ENCODE measurements around the gene GGCX. TPM values are rescaled to one million over a fixed set of nuclear protein-coding genes. Genes with fewer than 3 reads are reported as not detected.
"Not testable (repeated sequence)": the region's sequence is repeated elsewhere in the genome, so short reads cannot be mapped to it uniquely, and the experiment has no call there.

GGCX gene
- total and polyA plus RNA-seq, 2 donors = 26.4 to 42.3 TPM

DNA sequence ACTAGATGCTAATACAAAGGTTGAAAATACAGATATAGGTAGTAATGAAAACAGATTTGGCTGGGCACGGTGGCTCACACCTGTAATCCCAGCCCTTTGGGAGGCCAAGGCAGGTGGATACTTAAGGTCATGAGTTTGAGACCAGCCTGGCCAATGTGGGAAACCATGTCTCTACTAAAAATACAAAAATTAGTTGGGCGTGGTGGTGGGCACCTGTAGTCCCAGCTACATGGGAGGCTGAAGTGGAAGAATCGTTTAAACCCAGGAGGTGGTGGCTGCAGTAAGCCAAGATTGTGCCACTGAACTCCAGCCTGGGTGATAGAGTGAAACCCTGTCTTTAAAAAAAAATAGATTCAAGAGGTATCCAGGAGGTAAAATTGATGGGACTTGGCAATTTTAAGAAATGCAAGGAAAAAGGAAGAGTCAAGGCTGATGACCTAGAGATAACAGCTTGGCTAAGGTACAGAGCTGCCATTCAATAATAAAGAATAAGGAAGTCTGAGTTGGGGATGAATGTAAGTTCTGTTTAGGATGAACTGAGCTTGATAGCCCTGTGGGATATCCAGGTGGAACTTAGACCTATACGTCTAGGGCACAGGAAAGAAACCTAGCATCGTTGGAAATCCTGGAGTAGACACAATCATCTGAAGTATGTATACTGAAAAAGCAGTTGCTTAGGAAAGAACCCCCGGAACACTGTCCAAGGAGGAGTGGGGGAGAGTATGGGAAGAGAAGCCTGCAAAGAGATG is 13.3 kb downstream of the GGCX start:
- no peak for DNase-seq (ENCODE audit: extremely low spot score)
- Histone ChIP-seq H3K27ac (ENCODE audit: low read depth) (no peak overlapping the region), H3K4me1 (ENCODE audit: insufficient read depth) (no peaks in the 10 kb centered on the region), H3K36me3 (ENCODE audit: insufficient read depth) (peaks cover 2% of the 10 kb centered on the region), H3K4me3 (ENCODE audit: low read depth, low read length) (no peak overlapping the region)
- 73% methylated on average over 6 of the region's 6 CpGs for WGBS

GRCh38 chr2:85547089-85547858 is 14.0 kb downstream of the GGCX start:
- WGBS = 83% methylated on average over 1 of the region's 1 CpG

DNA sequence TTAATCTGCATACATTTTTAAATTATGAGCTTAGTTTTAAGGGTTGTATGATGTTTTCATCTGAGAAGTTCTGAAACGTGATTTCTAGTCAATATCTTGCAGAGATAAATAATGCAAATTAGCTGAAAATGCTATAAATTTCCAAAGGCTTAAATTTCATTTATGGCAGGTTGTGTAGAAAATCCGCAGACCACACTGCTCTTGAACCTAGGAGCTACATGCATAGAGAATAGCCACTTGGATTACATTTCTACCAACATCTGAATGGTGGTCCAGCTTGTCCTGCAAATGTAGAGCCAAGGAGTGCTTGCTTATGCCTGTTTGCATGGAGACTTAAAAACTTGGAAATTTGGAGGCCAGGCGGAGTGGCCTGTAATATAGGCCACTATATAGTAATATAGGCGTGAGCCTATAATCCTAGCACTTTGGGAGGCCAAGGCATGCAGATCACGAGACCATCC is 15.5 kb downstream of the GGCX start:
- DNase-seq (ENCODE audit: extremely low spot score) = no peak
- 77% methylated on average over 5 of the region's 5 CpGs for whole genome bisulfite sequencing
- Histone ChIP-seq H3K36me3 (ENCODE audit: insufficient read depth) (peaks cover 2% of the 10 kb centered on the region), H3K4me1 (ENCODE audit: insufficient read depth) (no peaks in the 10 kb centered on the region), H3K4me3 (ENCODE audit: low read depth, low read length) (no peak overlapping the region), H3K27ac (ENCODE audit: low read depth) (no peak overlapping the region)

More at GRCh38 chr2:85547089-85547858, 14.0 kb downstream of the GGCX start:
- Histone ChIP-seq H3K4me3 (ENCODE audit: low read depth, low read length) (no peak overlapping the region), H3K36me3 (ENCODE audit: insufficient read depth) (peaks cover 2% of the 10 kb centered on the region), H3K4me1 (ENCODE audit: insufficient read depth) (no peaks in the 10 kb centered on the region), H3K27ac (ENCODE audit: low read depth) (no peak overlapping the region)
- no peak for DNase-seq (ENCODE audit: extremely low spot score)

- not testable (repeated sequence) for H3K27ac ChIP-seq (ENCODE audit: low read depth); DNase-seq (ENCODE audit: extremely low spot score); H3K36me3 ChIP-seq (ENCODE audit: insufficient read depth); H3K4me1 ChIP-seq (ENCODE audit: insufficient read depth); H3K4me3 ChIP-seq (ENCODE audit: low read depth, low read length)
- 66% methylated on average over 5 of the region's 5 CpGs for WGBS
Measured at GRCh38 chr2:85544915-85545779, 16.1 kb downstream of the GGCX start.

DNA sequence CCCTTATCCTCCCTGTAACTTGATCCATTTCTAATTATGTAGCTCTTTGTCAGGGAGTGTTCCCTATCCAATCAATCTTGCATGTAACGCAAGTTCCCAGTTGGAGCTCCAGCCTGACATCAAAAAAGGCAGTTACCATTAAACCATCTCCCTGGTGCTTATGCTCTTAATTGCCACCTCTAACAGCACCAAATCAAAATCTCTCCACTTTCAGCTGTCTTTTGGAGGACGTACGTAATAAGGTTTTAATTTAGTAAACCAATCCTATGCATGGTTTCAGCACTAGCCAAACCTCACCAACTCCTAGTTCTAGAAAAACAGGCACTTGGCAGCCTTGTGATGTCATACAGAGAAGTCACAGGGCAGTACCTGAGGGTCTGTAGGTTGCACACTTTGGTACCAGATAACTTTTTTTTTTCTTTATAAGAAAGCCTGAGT is 17.0 kb downstream of the GGCX start:
- not testable (repeated sequence) for H3K4me1 ChIP-seq (ENCODE audit: insufficient read depth); H3K4me3 ChIP-seq (ENCODE audit: low read depth, low read length); DNase-seq (ENCODE audit: extremely low spot score); H3K36me3 ChIP-seq (ENCODE audit: insufficient read depth); H3K27ac ChIP-seq (ENCODE audit: low read depth)
- 66% methylated on average over 3 of the region's 3 CpGs for WGBS

GRCh38 chr2:85542777-85543176 is 18.5 kb downstream of the GGCX start:
- DNase-seq (ENCODE audit: extremely low spot score) = no peak
- Histone ChIP-seq H3K27ac (ENCODE audit: low read depth) (no peak overlapping the region), H3K36me3 (ENCODE audit: insufficient read depth) (no peaks in the 10 kb centered on the region), H3K4me3 (ENCODE audit: low read depth, low read length) (no peak overlapping the region), H3K4me1 (ENCODE audit: insufficient read depth) (no peaks in the 10 kb centered on the region)
- 82% methylated on average over 4 of the region's 4 CpGs for WGBS

DNA sequence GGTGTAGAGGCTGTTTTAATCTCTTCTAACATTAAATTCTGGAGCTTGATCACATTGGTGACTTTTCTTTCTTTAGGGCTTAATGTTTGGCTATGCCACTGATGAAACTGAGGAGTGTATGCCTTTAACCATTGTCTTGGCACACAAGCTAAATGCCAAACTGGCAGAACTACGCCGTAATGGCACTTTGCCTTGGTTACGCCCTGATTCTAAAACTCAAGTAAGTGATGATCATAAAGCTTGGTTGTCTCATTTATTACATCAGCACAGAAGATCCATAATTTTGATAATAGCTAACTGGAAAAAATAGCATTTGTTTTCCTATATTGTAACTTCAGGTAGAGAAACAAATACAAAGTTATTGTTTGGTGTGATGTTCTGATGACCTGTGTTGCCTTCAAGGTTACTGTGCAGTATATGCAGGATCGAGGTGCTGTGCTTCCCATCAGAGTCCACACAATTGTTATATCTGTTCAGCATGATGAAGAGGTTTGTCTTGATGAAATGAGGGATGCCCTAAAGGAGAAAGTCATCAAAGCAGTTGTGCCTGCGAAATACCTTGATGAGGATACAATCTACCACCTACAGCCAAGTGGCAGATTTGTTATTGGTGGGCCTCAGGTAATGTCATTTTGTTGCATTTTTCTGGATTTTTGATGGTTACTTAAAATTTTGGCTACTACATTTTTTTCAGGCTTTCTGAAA is 19.4 kb downstream of the GGCX start:
- no peaks in the 10 kb centered on the region for H3K36me3 ChIP-seq (ENCODE audit: insufficient read depth)
- WGBS = 48% methylated on average over 5 of the region's 5 CpGs
- no peak for DNase-seq (ENCODE audit: extremely low spot score)
- H3K4me1 ChIP-seq (ENCODE audit: insufficient read depth) = no peaks in the 10 kb centered on the region
- peak overlapping the region; percentile 70 for H3K4me3 ChIP-seq (ENCODE audit: low read depth, low read length)
- no peak overlapping the region for H3K27ac ChIP-seq (ENCODE audit: low read depth)

DNA sequence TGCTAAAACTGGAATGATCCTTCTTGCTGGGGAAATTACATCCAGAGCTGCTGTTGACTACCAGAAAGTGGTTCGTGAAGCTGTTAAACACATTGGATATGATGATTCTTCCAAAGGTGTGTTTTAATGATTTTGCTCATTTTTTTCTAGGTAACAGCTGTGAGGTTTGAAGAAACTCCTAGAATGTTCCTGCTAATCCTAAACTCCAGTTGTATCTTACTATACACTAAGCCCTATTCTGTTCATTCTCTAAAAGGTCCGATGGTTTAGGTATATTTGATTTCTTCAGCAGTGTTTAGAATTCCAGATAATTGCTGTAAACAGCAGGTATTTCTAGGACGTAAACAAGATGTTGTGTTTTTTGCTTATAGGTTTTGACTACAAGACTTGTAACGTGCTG is 20.0 kb downstream of the GGCX start:
- WGBS = 31% methylated on average over 4 of the region's 4 CpGs
- no peaks in the 10 kb centered on the region for H3K36me3 ChIP-seq (ENCODE audit: insufficient read depth)

GRCh38 chr2:85540133-85540648 is 21.1 kb downstream of the GGCX start:
- Histone ChIP-seq H3K36me3 (ENCODE audit: insufficient read depth) (no peaks in the 10 kb centered on the region), H3K4me1 (ENCODE audit: insufficient read depth) (no peaks in the 10 kb centered on the region), H3K4me3 (ENCODE audit: low read depth, low read length) (peak overlapping the region; percentile 70), H3K27ac (ENCODE audit: low read depth) (peak overlapping the region; percentile 34)
- 4% methylated on average over 11 of the region's 11 CpGs for WGBS
- no peak for DNase-seq (ENCODE audit: extremely low spot score)

More for the DNA sequence above, 20.0 kb downstream of the GGCX start:
- Histone ChIP-seq H3K4me1 (ENCODE audit: insufficient read depth) (no peaks in the 10 kb centered on the region), H3K27ac (ENCODE audit: low read depth) (no peak overlapping the region), H3K4me3 (ENCODE audit: low read depth, low read length) (peak overlapping the region; percentile 70)
- DNase-seq (ENCODE audit: extremely low spot score) = no peak

DNA sequence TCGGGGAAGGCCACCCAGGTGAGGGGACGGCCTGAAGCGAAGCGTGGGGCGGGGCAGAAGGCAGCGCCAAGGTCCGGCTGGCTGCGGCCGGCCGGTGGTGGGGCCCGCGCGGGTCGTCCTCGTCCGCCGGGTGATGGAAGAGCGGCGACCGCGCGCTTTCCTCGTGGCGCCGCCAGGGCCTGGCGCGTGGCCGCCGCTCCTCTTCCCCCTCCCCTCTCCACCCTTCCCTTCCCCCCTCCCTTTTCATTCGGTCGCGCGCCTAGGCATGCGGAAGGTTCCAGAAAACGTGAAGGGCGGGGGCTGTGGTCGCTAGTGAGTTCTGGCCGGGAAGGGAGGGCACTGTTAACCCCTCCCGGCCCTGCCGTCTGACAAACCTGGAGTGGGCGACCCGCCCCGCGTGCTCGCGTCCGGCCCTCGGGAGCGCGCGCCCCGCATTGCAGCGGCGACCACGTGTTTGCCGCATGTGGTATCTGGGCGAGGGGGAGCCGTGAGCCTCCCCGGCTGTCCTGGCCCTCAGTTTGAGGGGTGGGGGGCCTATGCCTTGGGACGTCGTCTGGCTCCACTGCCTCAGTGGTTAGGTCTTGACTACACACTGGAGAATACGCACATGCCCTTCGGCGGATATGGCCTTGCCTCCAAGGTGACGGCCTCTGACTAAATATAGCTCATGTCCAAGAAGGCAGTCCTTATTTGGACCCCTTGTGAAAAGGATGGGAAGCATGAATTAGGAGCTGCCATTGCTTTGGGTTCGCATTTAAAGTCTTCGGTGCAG is 21.7 kb downstream of the GGCX start:
- under 1% methylated on average over 67 of the region's 67 CpGs for WGBS
- no peaks in the 10 kb centered on the region for H3K36me3 ChIP-seq (ENCODE audit: insufficient read depth)
- H3K4me1 ChIP-seq (ENCODE audit: insufficient read depth) = no peaks in the 10 kb centered on the region
- H3K4me3 ChIP-seq (ENCODE audit: low read depth, low read length) = peak overlapping the region; percentile 70
- peak overlapping the region; percentile 95 for H3K27ac ChIP-seq (ENCODE audit: low read depth)
- DNase-seq (ENCODE audit: extremely low spot score) = peak; percentile 42

DNA sequence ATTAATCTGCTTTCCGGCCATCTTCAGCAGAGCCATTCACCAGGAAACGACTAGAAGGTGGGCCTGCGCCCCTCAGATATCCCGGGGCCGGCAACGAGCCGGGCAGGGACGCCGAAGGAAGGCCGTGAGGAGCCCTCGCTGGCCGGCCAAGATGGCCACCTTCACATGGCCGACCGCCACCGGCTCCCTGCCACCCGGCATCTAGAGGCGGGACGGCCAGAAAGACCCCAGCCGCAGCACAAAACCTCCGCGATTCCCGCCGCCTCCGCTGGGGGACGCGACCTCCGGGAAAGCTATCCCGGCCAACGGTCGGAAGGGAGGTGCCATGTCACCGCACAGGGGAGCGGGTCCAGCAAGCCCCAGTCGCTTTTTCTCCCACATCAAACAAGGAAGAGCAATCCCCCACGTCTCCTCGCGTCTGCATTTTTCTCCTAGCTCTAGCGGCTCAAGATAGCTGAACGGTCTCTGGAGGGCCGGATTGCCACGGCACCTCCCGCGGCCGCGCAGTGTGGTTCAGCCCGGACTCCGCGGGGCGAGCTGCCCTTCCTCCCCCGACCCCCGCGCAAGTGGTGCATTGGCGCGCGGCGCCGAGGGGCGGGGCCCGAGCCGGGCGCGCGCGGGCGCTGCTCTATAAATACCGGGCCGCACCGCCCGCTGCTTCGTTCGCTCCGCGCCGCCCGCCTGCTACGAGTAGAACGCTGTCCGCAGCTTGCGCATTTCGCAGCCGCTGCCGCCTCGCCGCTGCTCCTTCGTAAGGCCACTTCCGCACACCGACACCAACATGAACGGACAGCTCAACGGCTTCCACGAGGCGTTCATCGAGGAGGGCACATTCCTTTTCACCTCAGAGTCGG is 22.6 kb downstream of the GGCX start, which contains the start of gene MAT2A:
TSS of gene MAT2A (plus strand) at position 662 of the 854 bp plus-strand sequence. CDS start at position 782, 120 bp downstream.
- Histone ChIP-seq H3K4me1 (ENCODE audit: insufficient read depth) (no peaks in the 10 kb centered on the region), H3K36me3 (ENCODE audit: insufficient read depth) (no peaks in the 10 kb centered on the region), H3K4me3 (ENCODE audit: low read depth, low read length) (peak within 1 kb of the TSS; percentile 70), H3K27ac (ENCODE audit: low read depth) (peak within 1 kb of the TSS; percentile 96)
- peak; percentile 91 for DNase-seq (ENCODE audit: extremely low spot score)
- WGBS = under 1% methylated on average over 92 of the region's 92 CpGs
